NCI-H510A treated with DMSO at 0.1 percent for 48 hours (cell line): ENCODE data around the gene PLD2.
A peak's percentile ranks its signal among the peaks of the same experiment; 100 is the strongest.
"Not testable (repeated sequence)": the region's sequence is repeated elsewhere in the genome, so short reads cannot be mapped to it uniquely, and the experiment has no call there.

Source experiments
- DNase-seq: peaks from one replicate; lab custom pipeline; 2025; lab: John Stamatoyannopoulos, UW

Gene PLD2

GRCh38 chr17:4789701-4789950, 17.3 kb upstream of the PLD2 start:
- peak; percentile 72 for DNase-seq

DNA sequence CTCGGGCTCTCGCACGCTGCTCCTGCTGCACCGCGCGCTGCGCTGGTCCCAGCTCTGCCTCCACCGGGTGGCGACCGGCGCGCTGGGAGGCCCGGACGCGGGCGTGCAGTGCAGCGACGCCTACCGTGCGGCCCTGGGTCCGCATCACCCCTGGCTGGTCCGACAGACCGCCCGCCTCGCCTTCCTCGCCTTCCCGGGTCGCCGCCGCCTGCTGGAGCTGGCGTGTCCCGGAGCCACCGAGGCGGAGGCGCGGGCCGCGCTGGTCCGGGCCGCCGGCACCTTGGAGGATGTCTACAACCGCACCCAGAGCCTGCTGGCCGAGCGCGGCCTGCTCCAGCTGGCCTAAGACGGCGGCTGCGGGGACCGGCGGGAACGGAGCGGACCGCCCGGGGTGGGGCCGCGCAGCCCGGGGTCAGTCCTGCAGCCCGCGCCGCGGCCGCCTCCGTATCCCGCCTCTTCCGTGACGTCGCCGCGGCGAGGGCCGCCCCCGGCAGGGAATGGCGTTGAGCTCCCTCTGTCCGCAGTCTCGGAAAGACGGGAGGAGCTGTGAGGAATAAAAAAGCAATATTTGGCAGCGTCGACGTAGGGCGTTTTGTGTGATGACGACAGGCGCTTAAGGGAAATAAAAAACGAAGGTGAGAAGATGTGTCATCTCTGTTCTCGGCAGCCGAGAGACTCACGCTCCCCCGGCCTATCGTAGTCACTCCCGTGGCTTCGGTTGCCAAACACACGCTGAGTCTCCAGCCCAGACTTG, 16.8 kb upstream of the PLD2 start:
- DNase-seq = peak; percentile 86

GRCh38 chr17:4790705-4791088, 16.3 kb upstream of the PLD2 start:
- DNase-seq = no peak

GRCh38 chr17:4795168-4795567, 11.8 kb upstream of the PLD2 start:
- DNase-seq = no peak

- DNase-seq = peak; percentile 17
These were observed 10.4 kb upstream of the PLD2 start for GRCh38 chr17:4796552-4796920.

- DNase-seq = peak; percentile 58
These were observed 6.3 kb upstream of the PLD2 start for GRCh38 chr17:4800462-4801196.

DNA sequence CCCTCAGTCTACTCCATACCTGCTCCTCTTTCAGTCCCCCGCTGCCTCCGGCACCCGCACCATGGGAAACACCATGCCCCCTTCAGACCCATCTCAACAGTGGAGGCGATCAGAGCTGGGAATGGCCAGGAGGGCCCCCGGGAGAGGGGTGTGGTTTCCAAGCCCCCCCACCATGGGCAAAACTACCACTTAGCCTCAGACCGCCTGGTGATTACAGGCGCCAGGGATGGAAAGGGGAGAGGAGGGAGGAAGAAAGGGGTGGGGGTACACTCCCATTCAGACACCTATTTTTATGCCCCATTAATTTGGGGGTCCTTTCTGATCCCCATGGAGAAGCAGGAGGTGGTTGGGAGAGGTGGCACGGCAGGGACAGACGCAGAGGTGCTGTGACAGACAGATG, 4.7 kb upstream of the PLD2 start, which contains the start of gene C17orf114:
Gene C17orf114, minus strand, starts transcription at position 101 of the 400 bp plus-strand sequence.
- no peak for DNase-seq

DNA sequence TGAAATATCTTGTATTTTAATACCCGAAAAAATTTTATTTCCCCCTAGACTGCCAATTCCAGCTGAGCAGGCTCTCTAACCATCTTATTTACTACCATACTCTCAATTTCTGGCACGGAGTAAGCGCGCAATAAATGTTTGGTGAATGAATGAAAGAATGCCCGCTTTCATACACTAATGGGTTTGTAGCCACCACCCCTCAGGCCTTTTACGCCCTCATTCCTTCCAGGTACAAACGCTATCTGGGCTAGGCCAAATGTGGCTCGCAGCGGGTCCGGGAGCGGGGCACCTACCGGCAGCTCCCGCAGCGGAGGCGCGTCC, 536 bp upstream of the PLD2 start:
- DNase-seq = peak; percentile 43

DNA sequence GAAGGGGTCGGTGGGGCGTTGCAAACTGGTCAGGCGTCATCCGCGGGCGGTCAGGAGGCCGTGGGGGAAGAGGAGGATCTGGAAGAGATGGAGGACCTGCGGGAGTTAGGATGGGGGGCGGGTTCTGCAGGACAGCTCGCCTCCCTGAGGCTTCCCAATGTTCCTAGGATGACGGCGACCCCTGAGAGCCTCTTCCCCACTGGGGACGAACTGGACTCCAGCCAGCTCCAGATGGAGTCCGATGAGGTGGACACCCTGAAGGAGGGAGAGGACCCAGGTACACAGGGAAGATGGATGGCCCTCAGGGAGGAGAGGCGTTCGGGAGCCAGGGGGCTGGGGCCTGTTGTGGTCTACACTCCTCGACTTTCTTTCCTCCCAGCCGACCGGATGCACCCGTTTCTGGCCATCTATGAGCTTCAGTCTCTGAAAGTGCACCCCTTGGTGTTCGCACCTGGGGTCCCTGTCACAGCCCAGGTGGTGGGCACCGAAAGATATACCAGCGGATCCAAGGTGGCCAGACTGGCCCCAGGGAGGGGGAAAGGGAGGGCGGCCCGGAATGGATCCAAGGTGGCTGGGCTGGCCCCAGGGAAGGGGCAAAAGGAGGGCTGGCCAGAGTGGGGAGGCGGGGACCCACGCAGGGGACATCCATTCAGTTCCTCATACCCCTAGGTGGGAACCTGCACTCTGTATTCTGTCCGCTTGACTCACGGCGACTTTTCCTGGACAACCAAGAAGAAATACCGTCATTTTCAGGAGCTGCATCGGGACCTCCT, 839 bp downstream of the PLD2 start:
- DNase-seq = no peak

DNA sequence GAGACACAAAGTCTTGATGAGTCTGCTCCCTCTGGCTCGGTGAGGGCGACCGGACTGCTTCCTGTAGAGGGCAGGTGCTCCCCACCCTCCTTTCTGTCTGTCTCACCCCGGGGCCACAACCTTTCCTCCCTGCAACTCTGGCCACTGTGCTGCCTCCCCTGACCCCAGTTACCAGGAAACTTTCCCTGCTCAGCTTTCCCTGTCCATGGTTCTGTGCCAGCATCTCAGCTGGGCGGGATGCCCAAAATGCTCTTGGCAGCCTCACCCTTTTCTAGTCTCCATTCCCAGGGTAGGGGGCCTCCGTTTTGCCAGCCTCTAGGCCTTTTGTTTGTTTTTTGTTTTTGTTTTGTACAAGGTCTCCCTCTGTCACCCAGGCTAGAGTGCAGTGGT, 1.4 kb downstream of the PLD2 start:
- no peak for DNase-seq

DNA sequence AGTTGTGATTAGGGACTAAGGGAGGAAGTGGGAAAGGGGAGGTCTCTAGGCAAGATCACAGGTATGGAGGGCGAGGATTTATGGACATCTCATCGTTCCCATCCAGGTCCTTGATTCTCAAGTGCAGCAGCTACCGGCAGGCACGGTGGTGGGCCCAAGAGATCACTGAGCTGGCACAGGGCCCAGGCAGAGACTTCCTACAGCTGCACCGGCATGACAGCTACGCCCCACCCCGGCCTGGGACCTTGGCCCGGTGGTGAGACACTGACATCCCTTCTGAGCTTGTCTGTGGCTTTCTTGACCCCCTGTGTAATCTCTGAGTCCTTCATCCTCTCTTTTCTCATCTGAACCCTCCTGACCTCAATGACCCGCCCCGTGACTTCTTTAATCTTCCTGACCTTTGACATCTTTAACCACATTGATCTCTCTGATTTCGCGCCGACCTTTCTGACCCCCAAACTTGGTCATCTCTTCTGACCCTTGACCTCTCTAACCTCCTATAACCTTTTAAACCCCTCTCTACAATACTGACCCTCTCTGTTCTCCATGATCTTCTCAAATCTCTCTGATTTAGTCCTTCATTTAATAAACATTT, 3.8 kb downstream of the PLD2 start:
- DNase-seq = no peak

DNA sequence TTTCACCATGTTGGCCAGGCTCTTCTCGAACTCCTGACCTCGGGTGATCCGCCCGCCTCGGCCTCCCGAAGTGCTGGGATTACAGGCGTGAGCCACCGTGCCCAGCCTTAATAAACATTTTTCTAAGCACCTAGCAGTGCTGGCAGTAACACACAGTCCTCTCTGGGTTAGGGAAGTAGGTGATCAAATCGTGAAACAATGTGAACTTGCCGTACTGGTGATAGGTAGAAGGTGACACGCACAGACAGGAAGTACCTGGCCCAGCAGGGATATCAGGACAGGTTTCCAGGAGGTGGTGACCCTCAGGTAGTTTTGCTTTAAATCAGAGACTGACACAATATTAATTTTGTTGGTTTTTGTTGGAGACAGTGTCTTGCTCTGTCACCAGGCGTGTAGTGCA, 4.5 kb downstream of the PLD2 start:
- DNase-seq = no peak

DNA sequence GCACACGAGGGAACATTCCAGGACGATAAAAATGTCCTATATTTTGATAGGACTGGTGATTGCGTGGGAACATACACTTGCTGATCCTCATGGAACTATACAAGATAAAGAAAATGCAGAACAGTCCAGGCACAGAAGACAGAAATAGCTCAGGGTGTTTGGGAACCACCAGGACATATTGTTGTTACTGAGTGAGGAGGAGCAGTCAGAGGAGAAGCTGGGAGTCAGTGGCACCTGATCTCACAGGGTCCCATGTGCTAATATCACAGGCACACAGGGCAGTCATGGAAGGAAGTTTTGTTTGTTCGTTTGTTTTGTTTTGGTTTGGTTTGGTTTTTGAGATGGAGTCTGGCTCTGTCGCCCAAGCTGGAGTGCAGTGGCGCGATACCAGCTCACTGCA, 5.7 kb downstream of the PLD2 start:
- DNase-seq = no peak

- DNase-seq = no peak
These were observed 8.2 kb downstream of the PLD2 start for GRCh38 chr17:4815043-4815675.

- DNase-seq = no peak
These were observed 9.9 kb downstream of the PLD2 start for GRCh38 chr17:4816826-4817225.

DNA sequence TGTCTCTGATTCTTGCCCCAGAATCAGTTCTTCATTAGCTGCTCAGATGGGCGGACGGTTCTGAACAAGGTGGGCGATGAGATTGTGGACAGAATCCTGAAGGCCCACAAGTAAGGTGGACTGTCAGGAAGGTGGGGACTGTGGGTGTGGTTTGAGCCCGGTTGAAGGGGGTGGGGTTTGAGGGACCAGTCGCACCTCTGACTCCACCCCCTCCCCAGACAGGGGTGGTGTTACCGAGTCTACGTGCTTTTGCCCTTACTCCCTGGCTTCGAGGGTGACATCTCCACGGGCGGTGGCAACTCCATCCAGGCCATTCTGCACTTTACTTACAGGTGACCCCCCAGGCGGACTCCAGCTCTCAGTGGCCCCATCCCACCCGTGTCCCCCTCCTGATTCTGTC, 11.3 kb downstream of the PLD2 start:
- no peak for DNase-seq

DNA sequence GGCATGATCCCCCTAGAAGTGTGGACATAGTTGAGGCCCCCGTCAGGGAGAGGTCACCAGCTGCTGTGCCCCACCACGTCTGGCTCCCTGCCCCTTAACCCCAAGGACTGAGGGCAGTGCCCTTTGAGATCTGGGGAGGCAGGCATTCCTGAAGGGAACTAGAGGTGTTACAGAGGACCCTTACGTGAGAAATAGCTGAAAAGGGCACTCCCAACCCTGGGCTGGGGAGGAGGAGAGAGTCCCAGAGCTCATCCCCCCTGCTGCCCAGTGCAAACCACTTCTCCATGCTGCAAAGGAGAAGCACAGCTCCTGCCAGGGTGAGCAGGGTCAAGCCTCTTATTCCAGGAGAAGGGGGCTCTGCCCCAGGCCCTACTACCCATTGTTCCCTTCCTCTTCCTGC, 15.9 kb downstream of the PLD2 start:
- no peak for DNase-seq

DNA sequence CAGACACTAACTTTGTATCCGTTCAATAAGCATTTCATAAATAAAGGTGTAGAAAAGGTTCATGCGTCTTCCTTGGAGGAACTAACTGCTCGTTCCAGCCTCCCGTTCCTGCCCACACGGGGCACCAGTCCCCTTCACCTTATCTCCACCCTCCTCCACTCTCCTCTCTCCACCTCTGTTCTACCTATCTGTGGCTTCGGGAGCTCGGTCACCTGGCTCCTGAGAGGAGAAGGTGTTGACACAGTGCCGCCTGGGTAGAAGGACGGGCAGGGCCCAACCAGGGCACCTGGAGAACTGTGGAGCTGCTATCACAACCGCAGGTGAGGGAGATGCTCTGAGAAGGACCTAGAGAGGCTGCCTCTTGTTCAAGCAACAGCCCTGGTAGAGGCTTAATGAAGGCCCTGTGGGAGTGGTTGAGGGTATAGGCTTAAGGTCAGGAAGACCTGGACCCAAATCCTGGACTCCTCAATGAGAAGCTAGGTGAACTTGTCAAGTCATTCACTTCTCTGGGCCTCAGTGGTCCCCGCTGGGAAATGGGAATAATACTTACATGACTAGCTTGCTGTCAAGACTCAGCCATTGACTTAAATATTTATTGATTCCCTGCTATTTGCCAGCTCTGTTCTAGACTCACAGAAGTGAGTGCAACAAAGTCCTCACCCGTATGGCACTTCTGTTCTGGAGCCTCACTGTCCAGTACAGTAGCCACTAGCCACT, 16.6 kb downstream of the PLD2 start:
- DNase-seq = peak; percentile 23

DNA sequence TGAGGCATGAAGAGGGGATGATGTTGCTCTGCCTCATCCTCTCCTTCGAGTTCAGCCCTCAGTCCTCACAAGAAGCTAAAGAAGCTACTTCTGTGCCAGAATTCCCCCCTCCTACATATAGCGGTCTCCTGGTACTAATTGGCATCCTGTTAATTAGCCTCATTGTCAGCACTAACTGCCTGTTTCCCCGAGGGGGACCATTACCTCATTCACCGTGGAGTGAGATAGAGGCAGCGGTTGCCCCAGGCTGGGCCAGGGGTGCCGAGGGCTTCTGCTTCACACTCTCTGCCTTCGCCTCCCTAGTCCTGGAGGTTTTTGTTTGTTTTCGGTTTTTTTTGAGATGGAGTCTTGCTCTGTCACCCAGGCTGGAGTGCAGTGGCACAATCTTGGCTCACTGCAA, 20.4 kb downstream of the PLD2 start:
- DNase-seq = no peak

- not testable (repeated sequence) for DNase-seq
These were observed 25.9 kb downstream of the PLD2 start for GRCh38 chr17:4832829-4833177.

GRCh38 chr17:4833178-4833940, 26.4 kb downstream of the PLD2 start, which contains the start of gene MINK1:
Gene MINK1, plus strand, starts transcription at chr17:4833340. Its CDS starts 244 bp downstream, at chr17:4833584.
- peak; percentile 91 for DNase-seq
